Putamen (tissue), 1 donor: ENCODE measurements around the gene RALBP1.

ENCODE experiments used
- DNase-seq: peaks from one replicate; pipeline ENCODE4 v3.0.0-alpha.2; 2016; ENCODE audit warnings: low spot score

Gene RALBP1

GRCh38 chr18:9507565-9508088, 32.3 kb downstream of the RALBP1 start:
- no peak for DNase-seq

- no peak for DNase-seq
Observed at GRCh38 chr18:9508446-9509025, 33.2 kb downstream of the RALBP1 start.

- no peak for DNase-seq
Observed at GRCh38 chr18:9513971-9514512, 38.7 kb downstream of the RALBP1 start.

DNA sequence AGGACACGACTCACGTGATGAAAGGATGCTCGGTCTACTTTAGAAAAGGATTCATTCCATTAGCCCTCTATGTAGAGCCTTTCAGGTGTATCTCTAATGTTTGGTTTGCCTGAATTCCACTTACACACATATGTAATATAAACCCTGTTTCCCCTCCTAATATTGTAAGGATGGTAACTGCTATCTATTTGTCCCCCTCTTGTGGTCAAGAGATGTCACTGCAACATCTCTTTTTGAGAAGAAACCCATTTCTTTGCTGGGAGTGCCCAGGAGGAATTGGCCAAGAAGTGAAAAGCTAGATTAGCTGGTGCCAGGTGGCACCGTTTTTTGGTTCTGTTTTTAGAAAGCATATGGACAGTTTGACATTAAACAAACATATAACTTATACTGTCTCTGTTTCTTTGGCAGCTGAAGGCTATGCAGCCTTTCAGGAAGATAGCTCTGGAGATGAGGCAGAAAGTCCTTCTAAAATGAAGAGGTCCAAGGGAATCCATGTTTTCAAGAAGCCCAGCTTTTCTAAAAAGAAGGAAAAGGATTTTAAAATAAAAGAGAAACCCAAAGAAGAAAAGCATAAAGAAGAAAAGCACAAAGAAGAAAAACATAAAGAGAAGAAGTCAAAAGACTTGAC, 41.2 kb downstream of the RALBP1 start:
- no peak for DNase-seq

DNA sequence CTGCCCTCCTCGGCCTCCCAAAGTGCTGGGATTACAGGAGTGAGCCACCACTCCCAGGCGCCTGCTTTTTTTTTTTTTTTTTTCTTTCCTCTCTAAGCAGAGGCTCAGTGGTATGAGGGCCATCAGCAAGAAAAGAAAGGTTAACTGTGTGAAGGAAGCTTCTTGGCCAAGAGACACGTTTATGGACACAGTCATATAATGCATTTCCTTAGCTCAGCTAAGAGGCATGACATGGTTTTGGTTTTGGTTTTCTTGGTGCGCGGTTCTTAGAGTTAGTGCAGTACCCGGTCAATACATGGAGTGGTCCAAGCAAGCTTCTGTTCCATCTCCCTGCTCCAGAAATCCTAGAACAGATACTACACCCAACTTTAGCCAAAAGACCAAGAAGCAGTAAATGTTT, 42.6 kb downstream of the RALBP1 start:
- no peak for DNase-seq

- no peak for DNase-seq
Observed at GRCh38 chr18:9519399-9519798, 44.1 kb downstream of the RALBP1 start.

DNA sequence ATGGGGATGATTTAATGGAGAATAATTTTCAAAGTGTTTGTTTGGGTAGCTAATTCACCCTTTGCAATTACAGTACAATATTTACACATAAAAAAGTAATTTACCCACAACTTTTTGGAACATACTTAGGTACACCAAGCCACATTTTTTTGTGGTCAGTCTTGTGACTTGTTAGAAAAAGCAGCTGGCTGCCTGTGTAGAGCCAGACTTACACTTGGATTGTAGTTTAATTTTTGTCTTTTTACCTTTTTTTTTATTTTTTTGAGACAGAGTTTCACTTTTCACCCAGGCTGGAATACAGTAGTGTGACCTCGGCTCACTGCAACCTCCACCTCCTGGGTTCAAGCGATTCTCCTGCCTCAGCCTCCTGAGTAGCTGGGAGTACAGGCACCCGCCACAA, 45.4 kb downstream of the RALBP1 start:
- DNase-seq = no peak

DNA sequence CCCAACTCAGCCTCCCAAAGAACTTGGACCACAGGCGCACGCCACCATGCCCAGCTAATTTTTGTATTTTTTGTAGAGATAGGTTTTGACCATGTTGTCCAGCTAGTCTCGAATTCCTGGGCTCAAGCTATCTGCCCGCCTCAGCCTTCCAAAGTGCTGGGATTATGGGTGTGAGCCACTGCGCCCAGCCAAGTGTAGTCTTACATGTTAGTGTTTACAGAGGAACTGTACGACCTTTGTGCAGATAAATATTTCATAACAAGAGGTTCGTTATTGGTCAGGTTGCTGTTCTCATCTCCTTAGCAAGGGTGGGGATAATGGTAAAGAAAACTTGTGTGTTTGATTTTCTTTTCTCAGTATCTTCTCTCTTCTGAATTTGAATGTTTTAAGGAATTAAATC, 46.5 kb downstream of the RALBP1 start:
- DNase-seq = no peak

DNA sequence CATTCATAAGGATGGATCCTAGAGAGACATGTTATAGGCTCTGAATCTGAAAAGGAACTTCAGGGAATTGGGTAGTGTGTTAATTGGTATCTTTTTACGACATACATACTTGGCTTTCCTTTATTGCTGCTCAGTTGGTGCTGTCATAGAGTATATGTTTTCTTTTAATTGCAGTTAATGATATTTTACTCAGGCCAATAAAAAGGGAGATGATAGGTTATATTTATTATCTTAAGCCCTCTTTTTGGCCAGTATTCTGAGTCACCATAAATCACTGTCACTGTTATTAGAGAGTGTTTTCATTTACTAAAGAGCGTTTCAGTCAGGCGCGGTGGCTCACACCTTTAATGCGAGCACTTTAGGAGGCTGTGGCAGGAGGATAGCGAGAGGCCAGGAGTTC, 47.6 kb downstream of the RALBP1 start:
- no peak for DNase-seq

GRCh38 chr18:9526458-9526857, 51.1 kb downstream of the RALBP1 start:
- DNase-seq = no peak

DNA sequence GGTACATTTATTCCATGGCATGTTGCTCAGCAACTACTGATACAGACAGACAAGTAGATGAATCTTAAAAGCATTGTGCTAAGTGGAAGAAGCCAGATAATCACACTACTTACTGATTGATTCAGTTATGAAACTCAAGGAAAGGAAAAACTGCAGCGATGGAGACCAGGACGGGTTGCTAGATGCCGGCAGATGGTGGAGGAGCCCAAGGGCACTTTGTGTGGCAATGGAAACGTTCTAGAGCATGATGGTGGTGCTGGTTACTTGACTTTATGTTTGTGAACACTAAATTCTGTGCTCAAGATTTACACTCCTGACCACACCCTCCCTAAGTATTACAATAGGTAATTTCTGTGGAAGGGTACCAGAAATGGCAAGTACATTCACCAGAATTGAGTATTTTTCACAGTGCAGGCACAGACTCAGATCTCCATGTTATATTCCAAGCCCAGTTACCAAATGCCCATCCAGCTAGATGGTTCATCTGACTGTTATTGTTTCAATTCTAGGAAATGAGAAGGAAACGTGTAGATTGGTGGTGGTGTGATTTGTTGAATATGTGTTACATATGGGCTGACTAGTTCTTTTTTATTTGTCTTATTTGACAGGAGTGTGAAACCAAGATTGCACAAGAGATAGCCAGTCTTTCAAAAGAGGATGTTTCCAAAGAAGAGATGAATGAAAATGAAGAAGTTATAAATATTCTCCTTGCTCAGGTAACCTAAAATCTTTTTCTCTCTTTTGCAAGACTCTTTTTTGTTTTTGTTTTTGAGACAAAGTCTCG, 55.1 kb downstream of the RALBP1 start:
- no peak for DNase-seq

GRCh38 chr18:9531791-9532410, 56.6 kb downstream of the RALBP1 start:
- no peak for DNase-seq

- DNase-seq = no peak
Observed at GRCh38 chr18:9534844-9535243, 59.5 kb downstream of the RALBP1 start.

DNA sequence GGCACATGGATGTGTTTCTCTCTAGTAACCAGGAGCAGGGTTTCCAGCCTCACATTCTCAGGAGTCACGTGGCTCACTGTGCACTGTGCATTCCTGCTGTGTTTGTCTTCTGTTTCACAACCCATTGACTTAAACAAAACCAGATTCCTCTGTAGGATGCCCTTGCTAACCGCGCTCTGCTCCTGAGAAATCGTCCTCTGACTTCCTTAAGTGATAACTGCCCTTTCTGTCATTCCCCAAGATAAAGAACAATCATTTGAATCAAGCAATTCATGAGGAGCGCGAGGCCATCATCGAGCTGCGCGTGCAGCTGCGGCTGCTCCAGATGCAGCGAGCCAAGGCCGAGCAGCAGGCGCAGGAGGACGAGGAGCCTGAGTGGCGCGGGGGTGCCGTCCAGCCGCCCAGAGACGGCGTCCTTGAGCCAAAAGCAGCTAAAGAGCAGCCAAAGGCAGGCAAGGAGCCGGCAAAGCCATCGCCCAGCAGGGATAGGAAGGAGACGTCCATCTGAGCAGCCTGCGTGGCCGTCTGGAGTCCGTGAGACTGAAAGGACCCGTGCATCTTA, 60.2 kb downstream of the RALBP1 start:
- DNase-seq = peak; percentile 66

DNA sequence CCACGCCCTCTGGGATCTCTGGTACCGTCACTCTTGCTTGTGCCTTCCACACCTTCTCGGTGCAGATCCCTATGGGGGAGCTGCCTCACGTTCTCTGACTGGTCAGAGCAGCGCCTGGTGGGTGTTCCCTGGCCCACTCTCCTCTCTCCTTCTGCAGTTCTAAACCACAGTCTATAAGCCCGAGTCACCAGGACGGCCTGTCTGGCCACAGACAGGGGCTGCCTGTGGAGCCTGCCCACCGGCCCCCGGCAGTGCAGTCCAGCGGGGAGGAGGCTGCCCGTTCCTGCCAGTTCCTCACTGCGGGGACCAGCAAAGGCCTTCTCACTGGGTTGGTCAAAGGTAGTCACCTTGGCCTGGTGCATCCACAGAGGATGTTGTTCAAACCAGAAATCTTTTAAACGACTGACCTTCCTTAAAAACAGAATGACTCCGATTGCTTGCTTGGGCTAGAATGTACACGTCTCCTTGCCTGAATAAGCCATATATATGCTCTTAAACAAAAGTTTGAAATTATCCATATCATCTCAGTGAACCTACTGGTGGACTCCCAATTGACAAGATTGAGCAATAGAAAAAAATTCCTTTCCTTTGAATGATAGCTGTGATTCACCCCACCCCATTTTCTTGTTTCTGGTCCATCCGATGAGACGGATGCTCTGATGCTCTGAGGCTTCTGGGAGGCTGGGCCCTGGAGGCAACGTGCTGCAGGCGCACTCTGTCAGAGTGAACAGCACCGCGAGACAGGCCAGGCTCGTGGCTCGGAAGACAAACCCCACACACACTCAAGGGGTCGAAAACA, 61.2 kb downstream of the RALBP1 start:
- DNase-seq = no peak

DNA sequence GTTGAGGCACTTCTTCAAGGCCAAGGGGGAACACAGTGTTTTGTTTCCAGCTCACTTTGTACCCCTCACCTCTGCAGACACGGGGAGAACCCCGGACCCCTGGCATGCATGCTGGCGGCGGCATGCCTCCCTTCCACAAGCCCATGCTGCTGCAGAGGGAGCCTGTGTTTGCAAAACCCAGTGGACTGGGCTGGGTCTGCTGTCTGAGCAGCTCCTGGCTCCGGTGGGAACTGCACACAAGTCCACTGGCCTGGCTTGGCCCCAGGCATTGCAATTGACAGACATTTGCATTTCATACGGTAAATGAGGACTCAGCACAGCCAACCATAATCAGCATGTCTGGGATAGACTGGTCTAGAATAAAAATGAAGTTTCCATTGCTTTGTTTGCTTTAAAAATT, 62.4 kb downstream of the RALBP1 start:
- no peak for DNase-seq

DNA sequence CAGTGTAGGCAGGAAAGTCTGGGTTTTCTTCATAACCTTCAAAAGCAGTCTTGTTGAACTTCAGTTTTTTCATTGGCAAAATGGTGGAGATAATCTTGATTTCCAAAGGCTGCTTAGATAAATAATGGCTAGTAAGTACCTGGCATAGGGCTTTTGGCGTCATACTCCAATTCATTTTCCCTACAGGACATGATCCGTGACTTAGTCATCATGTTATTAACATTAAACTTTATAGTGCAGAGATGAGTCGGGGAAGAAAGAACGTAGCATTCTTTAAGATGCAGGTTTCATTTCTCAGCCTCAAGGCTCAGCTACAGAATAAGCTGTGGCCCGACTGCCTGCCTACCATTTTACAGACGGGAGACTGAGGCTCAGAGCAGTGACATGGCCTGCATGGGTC, 64.0 kb downstream of the RALBP1 start:
- DNase-seq = no peak

- no peak for DNase-seq
Observed at GRCh38 chr18:9539938-9540337, 64.6 kb downstream of the RALBP1 start.

GRCh38 chr18:9542924-9543323, 67.6 kb downstream of the RALBP1 start:
- no peak for DNase-seq

DNA sequence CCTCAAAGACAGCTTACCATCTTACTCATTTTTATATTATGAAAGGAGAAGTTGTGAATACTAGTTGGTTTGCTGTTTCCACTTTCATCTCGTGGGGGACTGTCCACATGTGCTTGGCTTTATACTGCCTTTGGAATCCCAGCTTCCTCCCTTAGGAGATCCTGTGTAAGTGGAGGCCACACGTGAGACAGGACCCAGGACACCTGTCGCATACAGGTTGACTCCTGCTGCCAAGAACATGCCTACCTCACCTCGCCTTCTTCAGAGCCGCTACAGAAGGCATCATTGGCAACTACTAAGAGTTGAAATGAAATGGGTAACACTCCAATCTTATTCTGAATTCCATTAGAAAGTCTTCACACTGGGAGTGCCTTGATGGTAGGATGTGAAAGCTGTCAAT, 69.7 kb downstream of the RALBP1 start:
- no peak for DNase-seq

- DNase-seq = no peak
Observed at GRCh38 chr18:9546468-9546867, 71.2 kb downstream of the RALBP1 start.
